Loucy (cell line): Measurements from ENCODE around the gene EPG5.

Experiments used
- CTCF ChIP-seq: fragments of 200-600 bp; sonication (generic); conservative IDR thresholded peaks from 2 replicates; pipeline ENCODE4 v1.5.1; 2014; ENCODE audit warnings: mild to moderate bottlenecking, antibody characterized with exemption, low read length
- EZH2phosphoT487 ChIP-seq: fragments of 200-600 bp; IDR thresholded peaks from 2 replicates; pipeline ENCODE4 v1.6.1; 2018; ENCODE audit warnings: antibody characterized with exemption, mild to moderate bottlenecking, moderate library complexity, borderline replicate concordance

- TF ChIP-seq CTCF (no peak), EZH2phosphoT487 (no peak)
Observed at GRCh38 chr18:45984546-45985235, 17.6 kb upstream of the EPG5 start.
